IPS DF 19.7 (cell line): ENCODE measurements around the gene MSL2.
"Not testable (repeated sequence)": the region's sequence is repeated elsewhere in the genome, so short reads cannot be mapped to it uniquely, and the experiment has no call there.

Experiments used
- DNase-seq: peaks from one replicate; pipeline ENCODE4 v3.0.0-alpha.2; 2013; ENCODE audit warnings: low read depth, low spot score

The MSL2 gene

DNA sequence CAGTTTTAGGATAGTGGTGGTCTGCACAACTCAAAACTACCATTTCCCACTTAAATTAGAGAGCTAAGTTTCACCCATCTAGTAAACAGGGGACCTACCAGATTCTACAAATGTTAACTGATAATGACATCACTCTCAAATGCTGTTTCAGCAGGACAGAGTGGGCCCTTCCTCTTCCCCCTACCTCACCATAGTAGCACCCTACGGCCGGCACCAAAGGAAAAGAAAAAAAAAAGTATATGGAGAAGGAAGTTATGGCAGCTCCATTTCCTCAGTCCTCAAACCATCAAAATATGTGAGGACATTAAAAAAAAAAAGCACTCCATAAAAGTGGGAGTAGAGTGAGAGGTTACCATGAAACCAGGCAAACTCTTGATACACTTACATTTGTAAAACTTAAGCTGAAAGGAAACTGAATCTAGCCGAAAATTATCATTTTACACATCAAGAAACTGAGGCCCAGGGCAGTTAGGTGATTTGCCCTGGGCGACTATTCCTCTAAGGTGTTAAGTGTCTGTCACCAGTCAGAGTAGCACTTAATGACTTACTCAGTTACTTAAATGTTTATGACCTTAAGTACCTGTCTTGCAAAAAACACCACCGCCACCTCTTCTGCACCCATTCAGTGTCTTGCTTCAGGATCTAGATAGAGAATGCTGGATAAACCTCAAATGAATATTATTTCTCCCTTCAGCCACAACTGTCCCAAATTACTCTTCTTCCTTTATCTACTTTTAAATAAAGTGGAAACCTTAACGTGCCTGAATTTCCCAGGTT is 2.7 kb downstream of the MSL2 start:
- DNase-seq = no peak

DNA sequence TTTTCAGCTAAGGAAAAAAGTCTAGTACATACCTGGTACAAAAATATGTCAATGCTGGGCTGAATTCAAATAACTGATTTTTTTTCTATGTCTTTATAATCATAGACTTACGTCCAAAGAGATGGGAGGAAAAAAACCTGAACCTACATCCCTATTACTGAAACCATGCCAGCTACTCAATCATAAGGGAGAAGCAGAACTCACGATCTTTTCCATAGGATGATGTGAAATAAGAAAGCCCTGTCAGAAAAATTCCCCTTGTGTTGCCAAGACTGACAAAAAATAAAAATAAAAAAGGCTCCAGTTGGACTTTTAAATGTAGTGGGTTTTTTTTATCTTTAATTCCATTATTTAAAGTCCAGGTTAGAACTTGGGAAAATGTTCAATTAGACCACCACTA is 3.3 kb downstream of the MSL2 start:
- DNase-seq = no peak

DNA sequence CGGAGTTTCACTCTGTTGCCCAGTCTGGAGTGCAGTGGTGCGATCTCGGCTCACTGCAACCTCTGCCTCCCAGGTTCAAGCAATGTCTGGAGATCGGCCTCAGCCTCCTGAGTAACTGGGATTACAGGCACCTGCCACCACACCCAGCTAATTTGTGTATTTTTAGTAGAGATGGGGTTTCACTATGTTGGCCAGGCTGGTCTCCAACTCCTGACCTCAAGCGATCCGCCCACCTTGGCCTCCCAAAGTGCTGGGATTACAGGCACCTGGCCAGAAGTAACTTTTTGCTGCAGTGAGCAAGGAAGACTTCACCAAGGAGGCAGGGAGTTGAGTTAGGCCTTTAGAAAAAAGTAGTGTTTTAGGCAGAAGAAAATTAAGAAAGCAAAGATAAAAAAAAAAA is 3.9 kb downstream of the MSL2 start:
- DNase-seq = not testable (repeated sequence)

DNA sequence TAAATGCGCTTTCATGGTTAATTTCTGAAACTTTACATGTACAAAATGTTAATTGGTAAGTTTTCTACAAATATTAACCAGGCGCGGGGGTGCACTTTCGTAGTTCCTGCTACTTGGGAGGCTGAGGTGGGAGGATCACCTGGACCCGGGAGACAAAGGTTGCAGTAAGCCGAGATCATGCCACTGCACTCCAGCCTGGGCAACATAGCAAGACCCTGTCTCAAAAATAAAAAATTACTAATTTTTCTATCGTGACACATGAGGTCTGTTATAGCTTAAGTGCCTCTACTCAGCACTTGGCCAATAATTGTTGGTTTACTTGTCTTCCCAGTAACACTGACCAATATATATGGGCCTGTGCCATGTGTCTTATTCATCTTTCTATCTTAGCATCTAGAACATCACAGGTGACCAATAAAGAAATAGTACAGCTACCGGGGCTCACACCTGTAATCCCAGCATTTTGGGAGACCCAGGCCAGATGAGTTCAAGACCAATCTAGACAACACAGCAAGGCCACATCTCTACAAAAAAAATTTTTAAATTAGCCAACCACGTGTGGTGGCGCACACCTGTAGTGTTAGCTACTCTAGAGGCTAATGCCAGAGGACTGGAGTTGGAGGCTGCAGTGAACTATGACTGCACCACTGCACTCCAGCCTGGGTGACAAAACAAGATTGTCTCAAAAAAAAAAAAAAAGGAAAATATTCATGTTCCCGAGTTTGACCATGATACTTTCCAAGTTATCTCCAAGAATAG is 6.1 kb downstream of the MSL2 start:
- no peak for DNase-seq

DNA sequence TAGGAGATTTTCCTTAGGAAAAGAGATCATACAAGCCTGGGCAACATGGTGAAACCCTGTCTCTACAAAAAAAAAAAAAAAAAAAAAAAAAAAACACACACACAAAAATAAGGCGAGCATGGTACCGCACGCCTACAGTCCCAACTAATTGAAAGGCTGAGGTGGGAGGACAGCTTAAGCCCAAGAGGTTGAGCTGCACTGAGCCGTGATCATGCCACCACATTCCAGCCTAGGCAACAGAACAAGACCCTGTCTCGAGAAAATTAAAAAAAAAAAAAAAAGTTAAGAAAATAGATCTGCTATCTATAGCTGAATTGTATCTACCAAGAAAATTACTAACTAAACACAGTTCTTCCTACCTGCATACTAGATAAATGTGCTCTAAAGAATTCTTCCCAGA is 7.1 kb downstream of the MSL2 start:
- DNase-seq = no peak

DNA sequence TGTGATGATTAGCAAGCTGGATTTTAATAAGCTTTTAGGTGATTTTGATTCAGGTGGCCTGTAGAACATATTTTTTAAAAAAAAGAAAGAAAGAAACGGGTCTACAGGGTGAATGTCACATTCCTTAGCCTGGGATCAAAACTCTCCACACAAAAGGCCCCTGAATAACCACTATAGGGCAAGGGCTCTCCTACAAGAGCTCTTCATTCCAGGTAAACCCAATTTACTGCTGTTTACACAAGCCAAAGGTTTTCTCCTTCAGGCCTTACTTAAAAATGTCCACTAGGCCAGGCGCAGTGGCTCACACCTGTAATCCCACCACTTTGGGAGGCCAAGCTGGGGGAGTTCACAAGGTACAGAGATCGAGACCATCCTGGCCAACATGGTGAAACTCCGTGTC is 8.3 kb downstream of the MSL2 start:
- no peak for DNase-seq

DNA sequence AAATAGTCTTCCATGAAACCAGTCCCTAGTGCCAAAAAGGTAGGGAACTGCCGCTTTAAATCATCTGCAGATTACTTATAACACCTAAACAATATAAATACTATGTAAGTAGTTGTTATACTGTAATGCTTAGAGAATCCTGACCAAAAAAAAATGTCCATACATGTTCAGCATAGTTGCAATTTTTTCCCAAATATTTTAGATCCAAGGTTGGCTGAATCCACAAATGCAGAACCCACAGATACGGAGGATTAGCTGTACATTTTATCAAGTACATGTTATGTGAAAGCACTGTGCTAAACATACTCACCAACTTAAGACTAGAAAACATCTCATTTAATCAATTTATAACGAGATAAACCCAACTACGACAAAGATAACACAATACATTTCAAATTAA is 9.3 kb downstream of the MSL2 start:
- DNase-seq = no peak

DNA sequence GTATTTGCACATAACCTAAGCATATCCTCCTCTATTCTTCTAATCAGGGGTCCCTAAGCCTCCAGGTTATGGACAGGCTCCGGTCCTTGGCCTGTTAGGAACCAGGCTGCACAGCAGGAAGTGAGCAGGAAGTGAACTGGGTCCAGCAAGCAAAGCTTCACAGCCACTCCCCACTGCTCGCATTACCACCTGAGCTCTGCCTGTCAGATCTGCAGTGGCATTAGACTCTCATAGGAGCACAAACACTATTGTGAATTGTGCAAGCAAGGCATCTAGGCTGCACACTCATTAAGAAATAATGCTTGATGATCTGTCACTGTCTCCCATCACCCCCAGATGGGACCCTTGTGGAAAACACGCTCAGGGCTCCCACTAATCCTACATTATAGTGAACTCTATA is 9.8 kb downstream of the MSL2 start:
- no peak for DNase-seq

DNA sequence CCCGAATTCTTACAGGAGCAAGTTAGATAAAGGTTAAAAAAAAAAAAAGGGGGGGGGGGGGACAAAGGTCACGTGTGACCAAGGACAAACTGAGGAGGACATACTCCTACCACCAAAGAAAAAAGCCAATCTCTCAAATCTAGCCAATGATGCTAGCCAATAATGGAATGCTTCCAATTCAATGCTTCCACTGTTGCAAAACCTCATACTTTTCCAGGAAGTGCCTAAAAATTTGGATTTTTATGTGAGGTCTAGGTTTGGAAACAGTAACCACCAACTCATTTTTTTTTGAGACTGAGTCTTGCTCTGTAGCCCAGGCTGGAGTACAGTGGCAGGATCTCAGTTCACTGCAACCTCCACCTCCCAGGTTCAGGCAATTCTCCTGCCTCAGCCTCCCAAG is 11.4 kb downstream of the MSL2 start:
- no peak for DNase-seq

DNA sequence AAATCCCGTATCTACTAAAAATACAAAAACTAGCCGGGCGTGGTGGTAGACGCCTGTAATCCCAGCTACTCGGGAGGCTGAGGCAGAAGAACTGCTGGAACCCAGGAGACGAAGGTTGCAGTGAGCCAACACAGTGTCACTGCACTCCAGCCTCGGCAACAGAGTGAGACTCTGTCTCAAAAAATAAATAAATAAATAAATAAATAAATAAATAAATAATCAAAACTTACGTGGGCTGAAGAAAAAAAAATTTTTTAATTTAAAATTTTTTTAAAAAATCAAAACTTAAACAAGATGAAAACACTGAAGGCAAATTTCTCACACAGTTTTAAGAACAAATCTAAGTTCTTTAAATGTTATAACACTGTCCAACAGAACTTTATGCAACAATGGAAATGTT is 14.4 kb downstream of the MSL2 start:
- no peak for DNase-seq

DNA sequence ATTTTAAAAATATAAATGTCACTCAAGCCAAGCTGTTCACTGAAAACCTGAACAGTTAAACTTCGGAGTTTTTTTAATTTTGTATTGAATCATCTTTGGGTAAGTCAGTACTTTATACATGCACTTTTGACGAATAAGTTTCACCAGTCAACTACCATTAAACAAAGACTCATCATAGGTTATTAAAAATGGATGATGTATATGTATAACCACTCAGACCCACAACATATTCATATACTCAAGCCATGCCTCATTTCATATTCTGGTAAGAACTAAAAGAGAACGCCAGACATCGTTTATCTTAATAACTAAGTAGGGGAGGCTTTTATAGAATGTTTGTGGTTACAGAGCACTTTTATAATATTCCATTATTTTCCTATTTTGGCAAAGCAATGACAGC is 18.3 kb downstream of the MSL2 start:
- no peak for DNase-seq

DNA sequence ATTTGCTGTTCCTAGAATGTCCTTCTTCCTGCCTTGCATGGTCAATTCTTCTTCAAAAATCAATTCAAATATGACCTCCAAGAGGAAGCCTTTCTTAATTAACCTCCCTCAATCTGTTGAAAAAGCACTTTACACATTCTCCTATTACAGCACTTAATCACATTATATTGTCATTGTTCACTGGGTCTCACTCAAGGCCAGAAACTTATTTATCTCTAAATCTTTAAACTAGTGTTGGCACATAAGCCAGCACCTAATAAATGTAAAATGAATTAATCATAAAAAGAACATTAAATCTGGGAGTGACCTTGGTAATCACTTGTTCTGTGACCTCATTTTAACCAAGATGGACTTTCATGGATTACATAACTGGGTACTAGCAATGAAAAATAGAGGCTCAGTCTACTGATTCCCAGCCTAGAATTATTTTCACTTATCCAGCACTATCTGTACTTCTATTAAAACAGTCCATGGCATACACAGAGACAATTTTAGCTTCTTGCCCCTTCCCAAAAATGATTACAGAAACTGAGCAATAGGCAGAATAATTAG is 22.1 kb downstream of the MSL2 start:
- DNase-seq = no peak

DNA sequence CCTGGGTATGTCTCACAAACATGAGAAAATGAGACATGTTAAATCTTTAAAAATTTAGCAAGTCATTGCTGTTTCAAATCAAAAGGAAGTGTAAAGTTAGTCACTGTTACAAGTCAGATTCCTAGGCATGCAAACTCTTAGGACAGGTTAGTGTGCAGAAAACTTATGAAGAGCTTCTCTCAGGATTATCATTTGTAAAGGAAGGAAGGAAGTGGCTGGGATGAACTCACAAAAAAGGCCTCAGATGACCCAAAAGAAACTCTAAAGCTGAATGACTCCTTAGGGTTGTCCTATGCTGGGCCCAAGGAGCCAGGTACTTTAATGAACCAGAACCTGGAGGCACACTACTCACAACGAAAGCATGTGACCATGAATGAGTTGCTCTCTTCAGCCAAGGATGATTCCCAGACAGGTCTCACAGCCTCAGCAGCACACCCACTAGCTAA is 25.0 kb downstream of the MSL2 start:
- DNase-seq = no peak

DNA sequence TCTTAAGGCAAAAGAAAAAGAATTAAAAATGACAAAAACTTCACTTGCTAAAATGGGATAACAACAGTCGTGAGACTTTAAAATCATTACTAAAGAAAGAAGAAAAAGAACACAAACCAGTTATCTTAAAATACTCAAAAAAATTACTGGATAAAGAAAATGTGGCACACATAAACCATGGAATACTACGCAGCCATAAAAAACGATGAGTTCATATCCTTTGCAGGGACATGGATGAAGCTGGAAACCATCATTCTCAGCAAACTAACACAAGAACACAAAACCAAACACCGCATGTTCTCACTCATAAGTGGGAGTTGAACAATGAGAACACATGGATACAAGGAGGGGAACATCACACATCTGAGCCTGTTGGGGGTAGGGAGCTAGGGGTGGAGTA is 27.9 kb downstream of the MSL2 start:
- not testable (repeated sequence) for DNase-seq

DNA sequence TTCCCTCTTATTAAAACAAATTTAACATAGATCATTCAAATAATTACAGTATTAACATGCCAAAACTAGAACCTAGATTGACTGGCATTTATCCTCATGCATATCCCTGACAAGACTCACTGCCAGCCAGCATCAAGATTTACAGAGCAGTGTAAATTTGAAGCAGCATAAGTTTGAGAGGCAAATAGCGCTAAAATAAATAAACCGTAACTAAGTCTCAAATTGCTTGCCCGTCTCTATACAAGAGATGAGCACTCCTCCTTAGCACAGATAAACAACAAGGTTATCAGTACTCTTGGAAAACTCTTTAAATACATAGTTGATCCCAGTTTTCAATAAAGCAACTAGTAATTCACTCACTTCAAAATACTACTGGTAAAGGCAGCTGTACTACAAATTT is 29.6 kb downstream of the MSL2 start:
- no peak for DNase-seq

DNA sequence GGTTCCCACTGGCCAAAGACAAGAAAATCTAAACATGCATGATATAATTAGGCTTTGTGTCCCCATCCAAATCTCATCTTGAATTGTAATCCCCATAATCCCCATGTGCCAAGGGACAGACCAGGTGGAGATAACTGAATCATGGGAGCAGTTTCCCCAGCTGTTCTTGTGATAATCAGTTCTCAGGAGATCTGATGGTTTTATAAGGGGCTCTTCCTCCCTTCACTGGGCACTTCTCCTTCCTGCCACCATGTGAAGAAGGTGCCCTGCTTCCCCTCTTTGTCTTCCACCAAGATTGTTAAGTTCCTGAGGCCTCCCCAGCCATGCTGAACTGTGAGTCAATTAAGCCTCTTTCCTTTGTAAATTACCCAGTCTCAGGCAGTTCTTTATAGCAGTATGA is 32.5 kb downstream of the MSL2 start:
- DNase-seq = not testable (repeated sequence)

DNA sequence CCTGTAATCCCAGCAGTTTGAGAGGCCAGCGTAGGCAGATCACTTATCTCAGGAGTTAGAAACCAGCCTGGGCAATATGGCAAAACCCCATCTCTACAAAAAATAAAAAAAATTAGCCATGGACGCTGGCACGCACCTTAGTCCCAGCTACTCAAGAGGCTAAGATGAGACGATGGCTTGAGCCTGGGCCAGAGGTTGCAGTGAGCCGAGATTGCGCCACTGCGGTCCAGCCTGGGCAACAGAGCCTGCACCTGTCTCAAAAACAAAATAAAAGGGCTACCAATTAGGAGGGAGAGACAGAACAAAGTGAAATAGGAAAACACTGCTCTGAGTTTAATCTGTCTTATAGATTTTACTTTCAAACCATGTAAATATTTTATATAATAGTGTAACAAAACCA is 33.8 kb downstream of the MSL2 start:
- DNase-seq = no peak

DNA sequence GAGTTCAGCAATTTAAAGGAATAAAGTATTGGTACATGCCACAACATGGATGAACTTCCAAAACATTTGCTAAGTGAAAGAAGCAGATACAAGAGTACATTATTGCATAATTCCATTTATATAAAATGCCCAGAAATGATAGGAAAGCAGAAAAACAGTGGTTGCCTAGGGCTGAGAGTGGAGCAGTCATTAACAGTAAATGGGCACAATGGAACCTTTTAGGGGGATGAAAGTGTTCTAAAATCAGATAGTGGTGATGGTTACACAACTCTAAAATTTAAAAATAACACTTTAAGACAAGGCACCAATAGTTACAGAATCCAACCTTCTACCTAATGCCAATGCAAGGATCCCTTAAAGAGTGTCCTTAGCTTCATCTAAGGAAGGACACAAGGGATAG is 34.6 kb downstream of the MSL2 start:
- DNase-seq = no peak

DNA sequence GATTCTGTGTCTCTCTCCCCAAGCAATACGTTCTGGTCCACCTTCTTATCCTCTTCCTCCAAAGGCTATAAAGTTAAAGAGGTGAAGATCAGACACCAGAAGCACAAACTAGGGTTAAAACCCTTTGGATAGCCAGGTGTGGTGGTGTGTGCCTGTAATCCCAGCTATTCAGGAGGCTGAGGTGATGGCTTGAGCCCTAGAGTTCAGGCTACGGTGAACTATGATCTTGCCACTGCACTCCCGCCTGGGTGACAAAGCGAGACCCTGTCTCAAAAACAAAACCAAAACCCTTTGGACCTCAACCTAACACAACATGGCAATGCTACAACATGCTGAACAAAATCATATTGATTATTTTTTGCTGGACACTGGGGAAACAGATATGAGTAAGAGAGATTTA is 43.2 kb downstream of the MSL2 start:
- DNase-seq = no peak

DNA sequence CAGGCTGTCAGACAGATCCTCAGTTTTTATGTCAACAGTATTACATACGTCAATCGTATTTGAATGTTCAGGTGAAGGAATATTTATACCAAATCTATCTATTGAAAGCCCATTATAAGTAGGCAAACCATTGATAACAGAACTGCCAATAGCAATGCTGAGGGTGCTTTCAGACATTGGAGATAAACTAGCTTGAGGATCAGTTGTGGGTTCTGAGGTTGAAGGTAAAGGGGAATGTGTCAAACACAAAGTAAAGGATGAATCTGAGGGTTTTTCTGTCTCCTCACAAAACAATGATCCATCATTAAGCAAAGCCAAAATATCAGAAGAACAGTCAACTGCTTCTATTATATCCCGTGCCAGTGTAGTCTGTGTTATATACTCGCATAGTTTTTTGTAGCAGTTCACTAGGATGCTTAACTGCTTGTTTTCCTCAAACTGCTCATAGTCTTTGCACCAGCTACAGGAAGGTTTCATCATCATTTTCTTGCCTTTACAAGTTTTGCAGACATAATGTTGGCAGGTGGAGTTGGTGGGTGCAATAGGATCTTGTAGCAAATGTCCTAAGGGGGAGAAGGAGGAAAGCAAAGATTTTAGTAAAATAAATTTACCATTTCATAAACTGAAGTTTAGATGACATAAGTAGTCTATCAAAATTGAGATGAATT is 43.8 kb downstream of the MSL2 start:
- no peak for DNase-seq

DNA sequence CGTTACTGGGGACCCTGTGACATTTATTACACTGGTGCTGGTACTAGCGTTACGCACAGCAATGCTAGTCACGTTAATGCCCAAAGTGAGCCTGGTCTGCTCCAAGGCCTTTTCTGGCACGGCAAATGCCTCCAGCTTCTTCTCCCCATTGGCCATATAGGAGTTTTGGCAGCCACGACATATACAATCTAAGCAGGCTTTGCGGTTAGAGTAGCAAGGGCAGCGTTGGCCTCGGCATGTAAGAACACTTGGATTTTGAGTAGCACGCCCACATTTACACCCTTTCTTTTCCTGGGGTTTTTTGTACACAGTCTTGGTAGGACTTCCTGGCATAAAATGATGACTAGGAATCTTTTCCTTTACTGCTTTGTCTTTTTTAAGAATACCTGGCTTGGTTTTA is 44.9 kb downstream of the MSL2 start:
- no peak for DNase-seq

DNA sequence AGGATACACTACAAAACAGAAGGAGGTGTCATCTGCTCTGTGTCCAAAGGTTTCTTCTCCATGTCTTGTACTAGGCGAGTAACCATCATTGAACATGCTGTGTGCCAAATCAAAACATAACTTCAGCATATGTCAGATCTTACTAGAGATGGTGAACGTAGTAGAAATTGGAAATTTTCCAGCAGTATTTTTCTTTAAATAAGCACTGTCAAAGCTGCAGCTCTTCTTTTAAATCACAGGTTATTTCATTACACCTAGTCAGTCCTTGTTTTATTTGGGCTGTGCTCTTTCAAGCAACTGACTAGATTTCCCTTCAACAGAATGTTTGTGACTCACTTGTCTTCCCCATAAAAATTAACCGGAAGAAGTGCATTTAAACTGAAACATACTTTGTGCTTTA is 46.5 kb downstream of the MSL2 start:
- DNase-seq = no peak
